HG02588 (cell line): Measurements from ENCODE around the gene EPS8L2.

Experiments
- ATAC-seq: cut with Tn5 transposase; IDR thresholded peaks from one replicate; pipeline ENCODE4 v1.9.1; 2021; ENCODE audit warnings: mild to moderate bottlenecking, moderate library complexity; ENCODE audit not compliant: unreplicated experiment

Gene EPS8L2

DNA sequence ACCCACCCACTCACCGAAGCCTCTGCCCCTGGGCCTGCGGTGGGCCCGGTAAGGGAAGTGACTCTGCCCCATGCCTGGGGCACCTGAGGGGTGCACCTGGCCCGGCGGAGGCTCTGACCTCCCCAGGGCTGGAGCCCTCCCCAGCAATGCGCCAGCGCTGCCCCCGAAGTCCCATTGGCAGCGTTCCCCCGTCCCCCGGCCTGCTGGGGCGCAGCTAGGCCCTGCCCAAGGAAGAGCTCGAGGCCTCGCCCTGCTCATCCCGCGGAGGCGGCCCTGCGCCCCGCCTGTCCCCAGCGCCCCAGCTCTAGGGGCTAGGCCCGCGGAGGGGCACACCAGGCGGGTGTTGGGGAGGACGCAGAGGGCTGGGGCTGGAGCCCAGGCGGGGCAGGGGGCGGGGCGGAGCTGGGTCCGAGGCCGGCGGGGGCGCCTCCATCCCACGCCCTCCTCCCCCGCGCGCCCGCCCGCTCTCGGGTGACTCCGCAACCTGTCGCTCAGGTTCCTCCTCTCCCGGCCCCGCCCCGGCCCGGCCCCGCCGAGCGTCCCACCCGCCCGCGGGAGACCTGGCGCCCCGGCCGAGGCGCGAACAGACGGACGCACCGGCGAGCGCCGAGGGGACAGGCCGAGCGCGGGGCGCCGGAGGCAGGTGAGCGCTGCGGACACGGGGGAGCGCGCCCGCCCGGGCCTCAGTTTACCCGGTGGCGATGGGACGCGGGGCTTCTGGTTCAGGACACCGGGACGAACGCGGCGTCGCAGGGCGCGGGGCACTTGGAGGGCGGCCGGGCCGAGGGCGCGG is at the start of gene EPS8L2:
EPS8L2 (plus strand) TSS at position 586 of the 793 bp plus-strand sequence. CDS start 3,177 bp downstream, outside the sequence.
- ATAC-seq, result no peak

DNA sequence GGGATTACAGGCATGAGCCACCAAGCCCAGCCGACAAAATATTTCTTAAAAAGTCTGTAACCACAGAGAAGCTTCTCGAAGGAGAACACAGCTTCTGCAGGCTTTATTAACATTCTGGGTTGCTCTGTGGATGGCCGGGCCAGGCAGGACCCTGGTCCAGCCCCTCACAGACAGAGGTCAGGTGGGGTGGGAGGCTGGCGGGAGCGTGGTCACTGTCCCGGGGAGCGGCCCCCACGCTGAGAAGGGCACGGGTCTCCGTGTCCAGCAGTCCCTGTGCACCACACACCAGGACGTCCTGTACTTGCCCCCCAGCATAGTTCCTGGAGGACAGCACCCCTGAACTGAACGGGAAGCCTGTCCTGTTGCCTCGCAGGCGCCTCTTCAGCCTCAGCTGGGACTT is 49.6 kb upstream of the EPS8L2 start:
- ATAC-seq, result no peak

- no peak for ATAC-seq
Measured at GRCh38 chr11:656866-657265, 49.2 kb upstream of the EPS8L2 start.

DNA sequence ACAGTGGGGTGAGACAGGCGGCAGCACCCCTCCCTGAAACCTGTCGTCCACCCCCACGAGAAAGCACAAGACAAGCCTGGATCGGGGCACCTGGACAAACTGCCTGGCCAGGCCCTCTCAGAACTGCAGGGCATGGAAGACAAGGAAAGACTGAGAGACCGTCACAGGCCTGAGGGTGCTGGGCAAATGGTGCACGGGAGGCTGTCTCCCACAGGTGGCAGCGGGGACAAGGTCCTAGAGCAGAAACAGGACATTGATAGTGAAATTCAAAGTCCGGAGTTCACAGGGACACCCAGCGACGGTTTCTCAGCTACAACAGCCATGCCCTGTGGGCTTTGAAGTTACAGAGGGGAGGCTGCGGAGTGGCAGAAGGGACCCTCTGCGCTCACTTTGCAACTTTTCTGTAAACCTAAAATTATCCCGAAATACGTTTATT is 48.3 kb upstream of the EPS8L2 start:
- ATAC-seq, result no peak

- ATAC-seq, result no peak
Measured at GRCh38 chr11:659532-660085, 46.4 kb upstream of the EPS8L2 start.

DNA sequence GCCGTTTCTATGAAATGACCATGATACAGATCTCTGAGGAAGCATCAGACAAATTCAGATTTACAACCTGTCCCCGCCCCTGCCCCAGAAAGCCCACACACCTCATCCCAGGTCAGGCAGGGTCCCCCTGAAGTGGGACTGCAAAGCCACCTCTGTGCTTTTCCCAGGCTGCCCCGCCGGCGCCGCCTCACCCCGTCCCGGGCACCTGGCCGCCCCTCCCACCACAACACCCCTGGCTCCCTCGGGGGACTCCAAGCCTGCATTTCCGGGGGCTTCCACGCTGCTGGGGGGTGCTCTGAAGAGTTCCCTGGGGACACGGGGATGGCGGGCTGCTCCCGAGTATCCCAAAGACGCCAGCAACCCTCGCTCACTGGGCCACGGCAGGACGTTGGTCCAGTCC is 45.8 kb upstream of the EPS8L2 start:
- ATAC-seq, result no peak

- no peak for ATAC-seq
Measured at GRCh38 chr11:660681-661444, 45.2 kb upstream of the EPS8L2 start.

DNA sequence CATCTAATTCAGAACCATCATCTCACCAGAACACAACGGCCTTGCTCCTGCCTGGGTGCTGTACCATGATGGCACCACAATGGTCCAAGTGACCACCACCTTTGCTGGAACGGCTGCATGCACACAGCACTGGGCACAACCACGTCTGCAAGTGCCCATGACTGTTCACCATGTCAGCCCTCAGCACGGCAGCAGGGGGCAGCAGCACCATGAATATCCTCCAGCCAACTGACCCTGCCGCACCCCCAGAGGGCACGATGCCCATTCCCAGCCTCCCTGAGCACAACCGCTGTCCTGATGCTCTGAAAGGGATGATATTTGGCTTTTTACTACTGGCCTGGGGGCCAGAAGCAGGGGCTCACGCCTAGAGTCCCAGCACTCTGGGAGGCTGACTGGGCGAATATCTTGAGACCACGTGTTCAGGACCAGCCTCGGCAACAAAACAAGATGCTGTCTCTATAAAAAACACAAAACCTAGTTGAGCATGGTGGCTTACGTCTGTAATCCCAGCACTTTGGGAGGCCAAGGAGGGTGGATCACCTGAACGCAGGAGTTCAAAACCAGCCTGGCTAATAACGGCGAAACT is 43.2 kb upstream of the EPS8L2 start:
- no peak for ATAC-seq

- no peak for ATAC-seq
Measured at GRCh38 chr11:665062-665703, 40.8 kb upstream of the EPS8L2 start.

- no peak for ATAC-seq
Measured at GRCh38 chr11:665704-666281, 40.2 kb upstream of the EPS8L2 start.

DNA sequence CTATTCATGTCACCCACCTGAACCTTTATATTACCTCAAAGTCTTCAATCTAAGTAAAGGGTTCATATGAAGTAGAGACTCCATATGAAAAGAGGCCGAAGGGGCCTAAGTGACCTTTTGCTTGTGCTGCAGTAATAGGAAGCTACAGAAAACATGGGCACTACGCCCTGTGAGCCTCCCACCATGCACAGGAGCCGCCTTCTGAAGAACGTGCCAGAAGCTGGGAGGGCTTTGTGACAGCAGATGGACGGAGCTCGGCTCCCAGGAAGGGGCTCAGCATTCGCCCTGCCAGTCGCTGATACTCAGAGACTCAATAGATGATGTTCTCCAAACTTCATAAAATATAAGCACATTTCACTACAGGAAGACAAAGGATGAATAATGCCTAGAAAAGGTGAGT is 32.2 kb upstream of the EPS8L2 start:
- ATAC-seq, result no peak

GRCh38 chr11:674406-674805 is 31.6 kb upstream of the EPS8L2 start:
- no peak for ATAC-seq

- no peak for ATAC-seq
Measured at GRCh38 chr11:678297-678696, 27.7 kb upstream of the EPS8L2 start.

DNA sequence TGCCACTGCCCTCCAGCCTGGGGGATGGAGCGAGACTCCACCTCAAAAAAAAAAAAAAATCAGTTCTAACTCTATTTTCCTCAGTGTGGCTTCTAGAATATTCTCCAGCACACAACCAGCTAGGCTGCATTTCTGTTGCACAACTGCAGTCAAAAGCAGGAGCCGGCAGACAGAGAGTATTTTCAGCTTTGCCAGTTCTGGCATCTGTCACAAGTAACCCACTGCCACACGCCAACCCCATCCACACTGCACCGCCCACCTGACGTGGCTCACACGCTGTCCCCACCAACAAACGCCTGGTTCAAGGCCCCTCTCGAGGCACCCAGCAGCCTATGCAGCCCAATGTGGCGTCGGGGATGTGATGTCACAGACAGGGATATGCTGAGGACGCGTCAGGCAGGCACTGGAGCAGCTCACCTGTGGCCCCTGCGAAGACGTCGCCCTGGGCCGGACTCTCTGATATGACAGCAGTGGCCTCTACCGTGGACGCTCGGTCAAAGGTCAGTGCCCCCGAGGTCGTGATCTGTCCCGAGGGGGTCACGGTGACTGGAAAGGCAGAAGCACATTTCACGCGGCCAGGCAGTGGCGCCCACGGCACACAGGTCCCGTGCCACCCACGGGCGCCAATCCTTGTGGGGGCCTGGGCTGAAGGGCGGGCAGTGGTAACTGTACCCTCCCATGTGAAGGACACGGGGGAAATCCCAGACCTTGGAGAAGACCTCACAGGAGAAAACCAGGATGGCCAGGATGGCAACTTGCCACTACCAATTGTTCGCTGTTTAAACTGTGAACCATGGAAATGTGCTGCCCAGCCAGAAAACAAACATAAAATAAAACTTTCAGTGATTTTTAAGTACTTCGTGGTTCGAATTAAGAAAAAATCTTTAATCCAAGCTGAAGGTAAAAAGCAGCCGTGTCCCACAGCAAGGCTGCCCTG is 26.5 kb upstream of the EPS8L2 start:
- no peak for ATAC-seq

- no peak for ATAC-seq
Measured at GRCh38 chr11:680476-680875, 25.6 kb upstream of the EPS8L2 start.

DNA sequence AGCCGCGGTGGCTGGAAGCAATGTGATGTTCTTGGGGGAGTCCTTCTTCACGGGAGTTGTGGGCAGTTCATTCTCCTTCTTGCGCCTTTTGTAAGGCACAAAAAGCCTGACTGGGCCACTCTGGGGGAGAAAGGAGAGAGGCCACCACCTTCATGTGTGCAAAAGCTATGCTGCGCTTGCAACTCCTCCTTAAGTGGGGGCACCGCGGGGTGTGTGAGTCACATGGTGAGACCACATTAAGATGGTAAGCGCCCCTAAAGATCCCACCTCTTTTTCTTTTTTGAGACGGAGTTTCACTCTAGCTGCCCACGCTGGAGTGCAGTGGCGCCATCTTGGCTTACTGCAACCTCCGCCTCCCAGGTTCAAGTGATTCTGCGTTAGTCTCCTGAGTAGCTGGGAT is 25.1 kb upstream of the EPS8L2 start:
- ATAC-seq, result no peak

GRCh38 chr11:686451-687243 is 19.4 kb upstream of the EPS8L2 start:
- no peak for ATAC-seq

DNA sequence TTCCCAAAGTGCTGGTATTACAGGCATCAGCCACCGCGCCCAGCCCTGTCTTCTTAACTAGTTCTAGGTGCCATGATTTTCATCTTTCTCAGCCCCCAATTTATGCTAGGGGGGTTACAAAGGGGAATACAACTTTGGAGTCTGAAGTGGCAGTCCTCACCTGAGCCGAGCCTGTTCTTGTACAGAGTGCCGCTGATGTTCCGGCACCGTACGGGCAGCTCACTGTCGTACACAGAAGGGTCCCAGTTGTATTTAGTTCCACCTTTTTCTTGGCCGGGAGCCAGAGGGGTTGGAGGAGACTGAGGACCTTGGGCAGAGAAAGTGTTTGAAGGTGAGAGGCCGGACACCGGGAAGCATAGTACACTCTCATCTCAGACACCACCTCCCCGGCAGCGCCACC is 18.3 kb upstream of the EPS8L2 start:
- no peak for ATAC-seq

DNA sequence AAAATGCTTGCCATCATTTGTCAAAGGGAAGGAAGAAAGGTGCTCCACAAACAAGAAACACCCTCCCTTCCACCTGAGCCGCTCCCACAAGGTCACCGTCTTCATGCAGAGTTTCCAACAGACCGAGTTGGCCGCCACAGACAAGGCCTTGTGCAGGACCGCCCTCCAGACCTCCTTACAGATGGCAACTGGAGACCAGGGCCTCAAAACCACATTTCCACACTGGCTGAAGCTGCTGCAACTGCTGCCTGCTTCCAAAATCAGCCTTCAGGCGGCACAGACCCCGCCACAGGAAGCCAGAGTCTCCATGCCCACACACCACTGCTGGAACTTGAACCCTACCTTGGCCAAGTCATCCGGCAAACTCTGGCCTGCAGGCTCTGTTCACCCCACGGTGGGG is 17.4 kb upstream of the EPS8L2 start:
- ATAC-seq, result no peak
